ENCODE data around the gene GNA12.

DNA sequence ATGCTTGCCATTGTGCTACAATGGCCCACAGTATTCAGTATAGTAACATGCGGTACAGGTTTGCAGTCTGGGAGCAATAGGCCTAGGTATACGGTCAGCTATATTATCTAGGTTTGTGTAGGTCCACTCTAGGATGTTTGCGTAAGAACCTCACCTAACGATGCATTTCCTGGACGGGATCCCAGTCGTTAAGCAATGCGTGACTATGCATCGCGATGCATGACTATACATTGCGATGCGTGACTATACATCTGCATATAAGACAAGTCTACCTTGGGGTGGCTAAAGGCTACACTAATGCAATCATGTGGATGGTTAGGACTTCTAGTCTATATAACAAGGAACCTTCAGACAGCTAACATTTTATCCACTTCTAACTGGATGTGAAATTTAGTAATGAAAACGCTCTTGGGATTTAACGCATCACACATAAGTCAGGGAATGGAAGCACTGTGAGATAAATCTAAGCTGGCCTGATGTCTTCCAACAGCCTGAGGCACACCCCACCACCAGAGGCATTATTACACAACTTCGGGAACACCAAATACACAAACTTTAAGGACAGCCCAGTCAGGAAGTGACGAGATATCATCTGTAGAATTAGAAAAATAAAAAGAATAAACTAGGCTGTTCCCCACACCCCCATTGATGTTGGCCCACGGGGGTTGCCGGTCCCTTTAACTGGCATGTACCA lies 9.2 kb downstream of the GNA12 start:
- no peak for TF ChIP-seq EZH2 (IDR thresholded peaks at IDR 0.05)
- TF ChIP-seq POLR2AphosphoS5 (IDR thresholded peaks at IDR 0.05; ENCODE audit: borderline replicate concordance, low read depth, low read length): no peak
- TF ChIP-seq FOXP2 (optimal IDR thresholded peaks at IDR 0.05; ENCODE audit: control extremely low read depth, extremely low read length, insufficient read depth): no peak

Measured in SK-N-MC (cell line).